ENCODE data around the gene CAB39L. TPM values are rescaled to one million over a fixed set of nuclear protein-coding genes. Genes with fewer than 3 reads are reported as not detected.

The CAB39L gene
- total RNA-seq, 2 donors from 2014 or later: 6.1 to 14.5 TPM

DNA sequence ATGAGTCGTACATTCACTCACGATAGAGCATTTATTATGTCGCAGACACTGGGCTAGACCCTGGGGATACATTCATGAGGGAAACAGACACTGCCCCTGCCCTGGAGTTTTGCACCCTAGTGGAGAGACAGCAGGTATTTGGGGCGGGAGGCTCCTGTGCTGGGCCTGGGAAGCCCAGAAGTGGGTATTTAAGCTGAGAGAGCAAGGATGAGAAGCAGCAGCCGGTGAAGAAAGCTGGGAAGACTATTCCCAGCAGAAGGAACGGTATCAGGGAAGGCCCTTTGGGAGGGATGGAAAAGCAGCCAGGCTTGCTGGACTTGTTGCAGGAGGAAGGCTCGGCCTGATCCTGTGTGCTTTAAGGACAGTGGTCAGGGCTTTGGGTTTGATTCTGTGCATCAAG lies 141.6 kb downstream of the CAB39L start:
- Histone ChIP-seq H3K9ac (ENCODE audit: low read depth in 2 of 2, low read length in 2 of 2) (no peak overlapping the region), H3K4me1 (no peaks in the 10 kb centered on the region), H3K4me3 (no peak overlapping the region), H3K9me3 (no peaks in the 10 kb centered on the region), H3K27ac (no peak overlapping the region), H3K27me3 (no peaks in the 10 kb centered on the region), H3K36me3 (no peaks in the 10 kb centered on the region)
- TF ChIP-seq, protein P1, sequence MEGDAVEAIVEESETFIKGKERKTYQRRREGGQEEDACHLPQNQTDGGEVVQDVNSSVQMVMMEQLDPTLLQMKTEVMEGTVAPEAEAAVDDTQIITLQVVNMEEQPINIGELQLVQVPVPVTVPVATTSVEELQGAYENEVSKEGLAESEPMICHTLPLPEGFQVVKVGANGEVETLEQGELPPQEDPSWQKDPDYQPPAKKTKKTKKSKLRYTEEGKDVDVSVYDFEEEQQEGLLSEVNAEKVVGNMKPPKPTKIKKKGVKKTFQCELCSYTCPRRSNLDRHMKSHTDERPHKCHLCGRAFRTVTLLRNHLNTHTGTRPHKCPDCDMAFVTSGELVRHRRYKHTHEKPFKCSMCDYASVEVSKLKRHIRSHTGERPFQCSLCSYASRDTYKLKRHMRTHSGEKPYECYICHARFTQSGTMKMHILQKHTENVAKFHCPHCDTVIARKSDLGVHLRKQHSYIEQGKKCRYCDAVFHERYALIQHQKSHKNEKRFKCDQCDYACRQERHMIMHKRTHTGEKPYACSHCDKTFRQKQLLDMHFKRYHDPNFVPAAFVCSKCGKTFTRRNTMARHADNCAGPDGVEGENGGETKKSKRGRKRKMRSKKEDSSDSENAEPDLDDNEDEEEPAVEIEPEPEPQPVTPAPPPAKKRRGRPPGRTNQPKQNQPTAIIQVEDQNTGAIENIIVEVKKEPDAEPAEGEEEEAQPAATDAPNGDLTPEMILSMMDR (IDR thresholded peaks at IDR 0.05): no peak
- intact Hi-C loops (cut with DNase I): loop anchor here (5.0 kb wide), 1 partner anchor 135 kb away; no protein-coding TSS in a partner anchor
- no peak for DNase-seq

DNA sequence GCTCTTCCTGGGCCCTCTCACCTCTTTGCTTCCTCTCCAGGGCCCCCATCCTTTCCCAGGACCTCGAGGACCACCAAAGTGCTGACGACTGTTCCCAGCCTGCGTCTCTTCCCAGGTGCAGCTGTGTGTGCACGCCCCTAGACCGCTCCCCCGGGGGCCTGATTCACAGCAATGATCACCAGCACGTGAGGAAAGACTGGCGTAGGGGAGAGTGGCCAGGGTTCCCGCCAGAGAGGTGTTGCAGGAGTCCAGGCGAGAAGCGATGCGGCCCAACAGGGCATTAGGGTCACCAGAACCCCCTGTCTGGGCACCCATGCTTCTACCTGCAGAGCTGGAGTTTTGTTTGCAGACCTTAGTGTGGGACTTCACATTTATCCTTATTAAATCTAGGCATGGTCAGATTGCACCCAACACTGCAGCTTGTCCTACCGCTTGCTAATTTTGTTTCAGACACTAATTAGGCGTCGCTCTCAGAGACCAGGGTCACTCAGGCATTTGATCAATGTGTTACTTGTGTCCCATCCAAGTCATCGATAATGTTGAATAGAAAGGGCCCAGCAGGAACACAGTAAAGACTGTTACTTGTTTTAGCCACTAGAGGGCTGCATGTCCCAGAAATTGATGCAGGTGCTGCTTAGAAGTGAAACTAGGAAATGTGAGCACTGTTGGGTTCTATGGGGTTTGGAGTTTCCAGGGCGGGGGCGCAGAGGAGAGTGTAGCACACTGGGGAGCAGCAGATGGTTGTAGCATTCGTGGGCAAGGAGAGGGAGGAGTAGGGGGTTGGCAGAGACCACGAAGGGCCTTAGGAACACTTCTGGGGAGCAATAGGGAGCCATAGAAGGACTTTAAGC lies 142.9 kb downstream of the CAB39L start:
- intact Hi-C loops (cut with DNase I): loop anchor here (2.0 to 5.0 kb wide), 2 partner anchors 136 to 306 kb away; no protein-coding TSS in a partner anchor
- TF ChIP-seq, protein P1 (IDR thresholded peaks at IDR 0.05): peak; percentile 84
- Histone ChIP-seq H3K27me3 (no peaks in the 10 kb centered on the region), H3K9ac (ENCODE audit: low read depth in 2 of 2, low read length in 2 of 2) (peak overlapping the region; percentile 1 to 58), H3K9me3 (no peaks in the 10 kb centered on the region), H3K27ac (no peak overlapping the region), H3K36me3 (no peaks in the 10 kb centered on the region), H3K4me3 (peak overlapping the region; percentile 24), H3K4me1 (no peaks in the 10 kb centered on the region)
- peak; percentile 69 for DNase-seq

DNA sequence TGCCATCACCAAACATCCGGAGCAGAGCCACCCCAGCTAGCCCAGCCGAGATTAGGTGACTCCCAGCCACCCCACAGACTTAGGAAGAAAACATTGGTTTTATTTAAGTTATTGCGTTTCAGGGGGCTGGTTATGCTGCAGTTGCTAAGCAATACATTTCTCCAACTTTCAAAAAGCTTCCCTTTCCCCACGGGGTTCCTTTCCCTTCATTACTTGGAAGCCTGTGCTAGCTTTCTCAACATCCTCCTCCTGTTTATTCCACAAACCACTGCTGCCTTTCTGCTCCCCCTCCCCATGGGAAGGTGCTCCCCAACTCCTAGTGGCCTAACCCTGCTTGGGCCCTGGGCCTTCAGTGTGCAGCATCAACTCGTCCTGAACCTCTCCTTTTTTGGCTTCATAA lies 143.6 kb downstream of the CAB39L start:
- Histone ChIP-seq H3K9me3 (no peaks in the 10 kb centered on the region), H3K4me1 (no peaks in the 10 kb centered on the region), H3K27me3 (no peaks in the 10 kb centered on the region), H3K9ac (ENCODE audit: low read depth in 2 of 2, low read length in 2 of 2) (no peak overlapping the region), H3K4me3 (no peak overlapping the region), H3K36me3 (no peaks in the 10 kb centered on the region), H3K27ac (no peak overlapping the region)
- TF ChIP-seq, protein P1 (IDR thresholded peaks at IDR 0.05): no peak
- no peak for DNase-seq
- intact Hi-C loops (cut with DNase I): loop anchor here (2.0 to 5.0 kb wide), 2 partner anchors 137 to 307 kb away; no protein-coding TSS in a partner anchor

DNA sequence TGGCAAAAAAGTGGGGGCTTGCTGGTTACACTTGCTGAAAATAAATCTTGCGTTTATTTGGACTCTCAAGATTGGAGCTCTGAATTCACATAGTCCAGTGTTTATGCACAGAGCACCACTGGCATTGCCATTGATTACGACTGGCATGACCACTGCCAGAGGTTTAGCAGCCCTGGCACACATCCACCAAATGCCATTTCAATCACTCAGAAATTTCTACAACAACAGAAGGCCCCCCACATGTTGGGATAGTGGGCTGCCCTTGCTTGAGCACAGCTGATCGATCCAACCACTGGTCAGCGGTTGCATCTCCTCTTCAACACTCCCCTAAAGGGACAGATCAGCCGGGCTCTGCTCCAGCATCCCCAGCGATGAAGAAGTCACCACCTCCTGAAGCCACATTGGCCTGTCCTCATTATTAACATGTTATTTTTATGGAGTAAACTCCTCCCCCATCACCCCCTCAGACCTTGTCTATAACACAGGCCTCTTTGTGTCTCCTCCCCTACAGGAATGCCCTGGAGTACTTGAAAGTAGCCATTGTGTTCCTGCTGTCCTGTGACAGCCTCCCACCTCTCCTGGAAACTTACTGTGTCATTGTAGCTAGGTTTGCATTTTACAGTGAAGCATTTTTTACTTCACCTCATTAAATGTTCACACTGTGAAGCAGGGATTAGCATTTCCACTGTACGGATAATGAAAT lies 144.8 kb downstream of the CAB39L start:
- no peak for DNase-seq
- H3K9me3 ChIP-seq: no peaks in the 10 kb centered on the region
- H3K27me3 ChIP-seq: no peaks in the 10 kb centered on the region
- no peak overlapping the region for H3K9ac ChIP-seq (ENCODE audit: low read depth in 2 of 2, low read length in 2 of 2)
- intact Hi-C loops (cut with DNase I): no loop called here
- TF ChIP-seq, protein P1 (IDR thresholded peaks at IDR 0.05): no peak
- H3K4me3 ChIP-seq: no peak overlapping the region
- no peaks in the 10 kb centered on the region for H3K4me1 ChIP-seq
- no peak overlapping the region for H3K27ac ChIP-seq
- H3K36me3 ChIP-seq: no peaks in the 10 kb centered on the region

DNA sequence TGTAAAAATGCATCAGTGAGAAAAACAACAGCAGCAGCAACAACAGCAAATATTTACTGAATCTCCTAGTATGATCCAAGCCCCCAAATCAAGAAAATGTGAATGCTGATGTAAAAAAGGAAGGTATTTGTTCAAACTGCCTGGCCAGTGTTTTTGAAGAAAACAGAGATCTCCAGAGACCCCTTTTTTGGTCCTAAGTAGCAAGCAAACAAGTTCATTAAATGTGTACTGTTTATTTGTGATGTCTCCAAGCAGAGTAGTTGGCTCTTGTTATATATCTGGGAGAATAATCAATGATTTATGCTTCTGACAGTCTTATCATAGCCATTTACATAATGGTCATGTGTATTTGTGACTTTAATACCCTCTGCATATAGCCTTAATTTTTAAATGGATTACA lies 145.4 kb downstream of the CAB39L start:
- TF ChIP-seq, protein P1 (IDR thresholded peaks at IDR 0.05): no peak
- no peaks in the 10 kb centered on the region for H3K4me1 ChIP-seq
- DNase-seq: no peak
- no peaks in the 10 kb centered on the region for H3K36me3 ChIP-seq
- no peak overlapping the region for H3K9ac ChIP-seq (ENCODE audit: low read depth in 2 of 2, low read length in 2 of 2)
- H3K27ac ChIP-seq: no peak overlapping the region
- H3K9me3 ChIP-seq: no peaks in the 10 kb centered on the region
- H3K27me3 ChIP-seq: no peaks in the 10 kb centered on the region
- intact Hi-C loops (cut with DNase I): no loop called here
- H3K4me3 ChIP-seq: no peak overlapping the region
